NT2/D1 (cell line): ENCODE results near the gene FAM53A.

Experiments
- SUZ12 ChIP-seq: IDR thresholded peaks from 2 replicates; pipeline ENCODE4 v1.6.1; 2011; ENCODE audit not compliant: insufficient read length, insufficient read depth; ENCODE audit errors: extremely low read depth
- ZNF274 ChIP-seq: IDR thresholded peaks from 2 replicates; pipeline ENCODE4 v1.6.1; 2011; ENCODE audit warnings: mild to moderate bottlenecking, low read depth, low read length

DNA sequence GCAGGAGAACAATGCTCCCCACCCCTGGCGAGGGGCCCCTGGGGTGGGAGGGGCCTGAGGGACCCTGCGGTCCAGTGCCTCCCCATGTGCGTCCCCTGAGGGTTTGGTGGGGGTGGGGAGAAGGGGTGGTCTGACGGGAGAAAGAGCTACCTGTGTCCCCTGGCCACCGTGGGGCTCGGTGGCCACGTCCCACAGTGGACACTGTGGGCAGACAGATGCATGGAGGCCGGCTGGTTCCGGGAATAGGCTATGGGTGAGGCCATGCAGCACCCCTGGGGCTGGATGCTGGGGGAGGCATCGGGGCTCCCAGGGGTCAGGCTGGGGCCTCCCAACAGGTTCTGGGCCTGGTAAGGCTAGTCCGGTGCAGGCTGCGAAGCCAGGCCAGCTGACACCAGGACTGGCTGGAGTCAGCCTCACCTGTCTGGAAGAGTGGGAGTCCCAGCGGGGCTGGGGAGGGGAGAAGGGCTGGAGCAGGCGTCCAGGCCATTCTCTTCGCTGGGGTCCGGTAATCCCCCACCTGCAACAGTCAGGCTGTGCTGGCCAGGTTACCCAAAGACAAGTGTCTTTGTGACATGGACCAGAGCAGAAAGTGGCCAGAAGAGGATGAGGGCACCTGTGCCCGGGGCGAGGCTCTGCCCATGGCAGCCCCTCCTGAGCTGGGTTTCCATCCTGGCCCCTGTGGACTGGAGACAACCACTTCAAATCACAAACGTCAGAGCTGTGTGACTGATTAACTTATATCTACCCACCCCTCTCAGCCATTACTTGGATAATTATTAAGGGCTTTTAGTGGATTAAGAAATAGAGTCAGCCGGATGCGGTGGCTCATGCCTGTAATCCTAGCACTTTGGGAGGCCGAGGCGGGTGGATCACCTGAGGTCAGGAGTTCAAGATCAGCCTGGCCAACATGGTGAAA is 1.4 kb upstream of the FAM53A start:
- TF ChIP-seq SUZ12 (no peak), ZNF274 (no peak)
